Activated CD8-positive, alpha-beta memory T cell treated with anti-CD3 and anti-CD28 coated beads, Interleukin-2, amount 50 U/mL, for 24 hours (primary cell): ENCODE measurements around the gene GNAT3.

ENCODE experiments used
- DNase-seq: peaks from one replicate; pipeline ENCODE4 v3.0.0-alpha.2; 2020; ENCODE audit errors: extremely low read depth

GNAT3 gene

DNA sequence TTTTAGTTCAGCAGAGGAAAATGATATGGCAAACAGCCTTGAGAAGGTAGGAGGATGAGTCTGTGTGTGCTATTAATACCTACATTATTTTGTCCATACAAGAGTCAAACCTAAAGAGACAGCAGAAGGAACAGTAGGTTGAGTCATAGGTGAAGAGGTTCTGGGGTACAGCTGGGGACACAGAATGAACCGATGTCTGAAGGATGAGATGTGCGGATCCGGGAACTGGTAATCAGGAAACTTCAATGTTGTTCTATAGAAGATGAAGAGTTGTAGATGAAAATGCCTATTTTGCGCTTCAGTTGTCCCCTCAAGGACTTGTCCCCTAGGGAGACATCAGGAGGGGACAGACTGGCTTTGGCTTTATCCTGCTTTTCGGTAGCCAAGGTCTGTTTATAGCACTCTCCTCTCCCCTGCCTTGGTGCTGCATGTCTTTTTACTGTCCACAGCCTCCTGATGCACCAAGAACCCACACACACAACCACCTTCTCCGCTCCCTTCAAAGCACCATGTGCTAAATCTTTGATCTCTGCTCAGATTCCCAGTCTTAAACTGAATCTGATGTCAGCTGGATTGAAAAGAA, 94.6 kb downstream of the GNAT3 start:
- no peak for DNase-seq

DNA sequence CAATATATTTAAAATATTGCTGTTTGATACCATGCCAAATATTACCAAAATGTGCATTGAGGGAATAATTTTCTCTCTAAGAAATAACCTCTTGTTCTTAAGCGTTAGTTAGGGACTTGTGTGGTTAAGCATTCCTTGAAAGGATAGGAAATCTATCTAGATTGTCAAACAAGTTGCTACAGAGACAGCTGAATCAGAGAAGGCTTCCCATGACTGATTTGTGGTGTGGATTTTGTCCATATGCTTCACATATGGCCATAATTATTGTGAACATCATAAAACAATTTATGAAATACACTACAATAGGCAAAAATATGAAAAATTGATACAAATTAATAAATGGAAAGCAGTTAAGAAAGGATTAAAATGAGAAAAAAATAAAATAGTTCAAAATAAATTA, 96.3 kb downstream of the GNAT3 start:
- no peak for DNase-seq

DNA sequence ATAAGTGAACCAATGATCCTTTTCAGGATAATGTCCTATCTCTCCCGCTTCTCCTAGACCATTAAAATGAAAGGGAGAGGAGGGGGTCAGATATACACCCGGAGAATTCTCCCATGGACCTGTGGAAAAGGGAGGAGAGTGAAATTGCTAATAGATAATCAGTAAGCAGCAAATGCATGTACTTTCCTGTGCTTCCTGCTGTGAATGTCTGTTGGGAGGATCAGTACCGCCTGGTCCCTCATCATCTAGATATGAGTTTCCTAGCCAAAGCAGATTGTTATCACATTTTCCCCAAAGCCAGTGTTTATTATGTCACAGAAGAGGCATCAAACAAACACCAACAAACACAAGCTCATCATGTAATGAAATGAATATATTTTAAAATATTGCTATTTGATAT, 96.8 kb downstream of the GNAT3 start:
- DNase-seq, result no peak

DNA sequence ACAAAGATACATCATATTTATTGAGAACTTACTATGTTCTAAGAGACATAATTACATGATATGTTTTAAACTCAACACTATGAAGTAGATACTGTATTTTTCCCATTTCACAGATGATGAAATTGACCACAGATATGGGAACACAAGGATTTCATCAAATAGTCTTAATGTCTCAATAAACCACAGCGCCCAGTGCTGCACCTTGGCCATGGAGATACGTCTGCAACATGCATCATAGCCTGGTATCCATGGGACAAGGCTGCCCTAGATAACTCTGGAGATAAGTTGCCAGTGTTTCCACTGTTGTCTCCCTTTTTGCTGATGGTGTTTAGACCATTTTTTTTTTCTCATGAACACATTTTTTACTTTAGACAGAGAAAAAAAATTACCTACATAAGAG, 97.5 kb downstream of the GNAT3 start:
- DNase-seq, result no peak

DNA sequence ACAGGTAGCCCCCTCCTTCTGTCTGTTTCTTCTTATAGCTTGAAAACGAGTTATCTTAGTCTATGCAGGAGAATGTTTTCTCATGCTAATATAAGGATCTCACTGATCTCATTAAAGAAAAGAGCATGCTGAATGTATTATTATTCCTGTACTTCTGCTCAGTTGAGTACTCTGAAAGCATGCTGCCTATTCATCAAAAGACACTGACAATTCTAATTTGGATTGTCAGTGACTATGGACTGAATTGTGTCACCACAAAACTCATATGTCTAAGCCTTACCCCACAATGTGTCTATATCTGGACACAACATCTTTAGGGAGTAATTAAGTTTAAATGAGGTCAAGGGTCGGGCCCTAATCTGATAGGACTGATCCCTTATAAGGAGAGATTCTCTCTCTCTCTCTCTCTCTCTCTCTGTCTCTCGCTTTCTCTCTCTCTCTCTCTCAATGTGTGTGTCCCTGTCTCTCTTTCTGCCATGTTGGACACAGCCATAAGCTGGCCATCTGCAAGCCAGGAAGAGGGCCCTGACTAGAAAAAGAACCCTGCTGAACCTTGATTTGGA, 98.4 kb downstream of the GNAT3 start:
- DNase-seq, result no peak

DNA sequence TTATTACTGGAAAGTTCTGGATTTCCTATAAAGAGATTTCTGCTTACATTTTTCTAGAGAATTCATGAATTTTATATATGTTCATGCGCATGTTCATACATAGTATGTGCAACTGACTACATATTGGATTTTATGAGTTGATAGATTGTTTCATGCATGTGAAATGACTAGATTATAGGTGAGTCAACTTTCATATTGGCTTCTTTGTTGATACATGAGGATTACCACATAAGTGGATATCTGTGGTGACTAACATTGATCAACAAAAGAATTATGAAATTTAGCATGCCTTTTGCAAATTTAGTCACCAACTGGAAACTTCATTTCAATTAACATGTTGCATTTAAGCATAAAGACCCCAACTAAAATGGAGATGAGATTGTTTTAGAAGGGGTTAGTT, 99.0 kb downstream of the GNAT3 start:
- no peak for DNase-seq

DNA sequence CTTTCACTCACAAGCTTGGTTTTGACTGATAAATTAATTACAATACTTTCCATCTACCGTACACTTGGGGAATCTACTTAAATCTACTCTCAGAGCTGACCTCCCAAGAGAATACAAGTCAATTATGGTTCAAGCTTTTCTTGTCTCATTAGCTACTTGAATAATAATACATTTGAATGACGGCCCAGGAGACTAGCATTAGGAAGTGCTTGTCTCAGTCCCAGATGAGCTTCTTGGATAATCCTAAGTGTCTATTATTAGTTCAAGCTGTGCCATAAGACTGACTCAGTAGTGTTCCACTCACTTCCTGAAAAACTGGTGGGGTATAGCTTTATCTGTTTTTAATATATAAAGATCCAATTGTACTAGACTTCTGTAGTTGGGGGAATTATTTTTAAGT, 100.2 kb downstream of the GNAT3 start:
- DNase-seq, result no peak

DNA sequence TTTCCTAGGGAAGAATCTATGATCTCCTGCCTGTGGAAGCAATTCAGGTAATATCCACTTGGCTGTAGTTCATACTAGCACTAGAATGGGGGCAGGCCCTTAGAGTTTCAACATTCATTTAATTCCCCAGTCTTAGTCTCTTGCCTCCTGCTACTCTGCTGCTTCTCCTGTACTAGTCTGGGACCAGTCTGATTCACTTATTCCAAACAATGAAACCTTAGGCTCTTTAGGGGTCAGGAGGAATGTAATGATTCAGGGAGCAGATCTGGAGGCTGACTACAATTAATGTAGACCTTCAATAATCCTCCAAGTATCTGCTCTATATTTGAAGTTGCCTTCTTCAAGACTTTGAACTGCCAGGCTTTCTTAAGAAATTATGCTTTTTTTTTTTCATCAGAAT, 101.8 kb downstream of the GNAT3 start:
- no peak for DNase-seq
